VCaP (cell line): ENCODE data around the gene CHD2.

Experiments
- H3K27ac ChIP-seq: fragments of 450-650 bp; 2 replicates; pipeline ENCODE4 v1.5.1; 2017
- CTCF ChIP-seq: fragments of 450-650 bp; conservative IDR thresholded peaks from 2 replicates; pipeline ENCODE4 v1.5.1; 2017; ENCODE audit warnings: mild to moderate bottlenecking, moderate library complexity

Gene CHD2

GRCh38 chr15:93066834-93067648 is 166.9 kb downstream of the CHD2 start:
- TF ChIP-seq CTCF, result no peak; the same call in 1 of the 2 replicates
- H3K27ac ChIP-seq, result no peak overlapping the region

GRCh38 chr15:93067649-93068085 is 167.5 kb downstream of the CHD2 start:
- no peak overlapping the region for H3K27ac ChIP-seq
- TF ChIP-seq CTCF, result no peak

DNA sequence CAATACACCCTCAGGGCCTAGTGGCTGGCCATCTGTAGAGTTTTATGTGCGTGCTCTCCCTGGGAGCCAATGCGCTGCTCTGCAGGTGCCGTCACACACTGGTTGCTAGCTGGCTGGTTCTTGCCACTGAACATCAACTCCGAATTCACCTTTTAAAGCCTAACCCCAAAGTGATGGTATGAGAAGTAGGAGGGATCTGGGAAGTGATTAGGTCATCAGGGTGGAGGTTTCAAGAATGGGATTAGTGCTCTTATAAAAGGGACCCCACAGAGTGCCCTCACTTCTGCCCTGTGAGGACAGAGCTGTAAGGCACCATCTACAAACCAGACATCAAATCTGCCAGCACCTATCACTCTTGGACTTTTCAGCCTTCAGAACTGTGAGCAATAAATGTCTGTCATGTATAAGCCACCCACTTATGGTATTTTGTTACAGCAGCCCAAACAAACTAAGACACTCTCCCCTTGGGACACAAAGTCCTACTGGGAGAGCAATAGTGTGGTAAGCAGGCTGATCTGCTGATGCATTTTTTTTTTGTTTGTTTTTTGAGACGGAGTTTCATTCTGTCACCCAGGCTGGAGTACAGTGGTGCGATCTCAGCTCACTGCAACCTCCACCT is 168.6 kb downstream of the CHD2 start:
- TF ChIP-seq CTCF, result no peak
- no peak overlapping the region for H3K27ac ChIP-seq

DNA sequence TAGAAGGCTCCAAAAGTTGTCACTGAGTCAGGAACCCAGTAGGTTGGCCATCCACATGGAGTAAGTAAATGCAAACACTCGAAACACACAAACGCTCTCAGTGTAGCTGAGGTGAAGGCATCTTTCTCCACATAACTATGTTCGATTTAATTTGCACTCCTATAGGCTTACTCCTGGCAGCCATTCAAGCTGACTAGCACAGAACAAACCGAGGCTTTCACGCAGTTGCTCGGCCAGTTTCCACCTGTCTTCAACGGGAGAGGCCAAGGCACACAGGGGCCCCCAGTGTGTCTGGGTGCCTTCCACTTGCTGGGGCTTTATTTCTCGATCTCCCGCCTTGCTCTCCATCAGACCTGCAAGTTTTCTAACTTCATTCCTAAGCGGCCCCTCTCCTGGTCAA is 170.0 kb downstream of the CHD2 start:
- TF ChIP-seq CTCF, result no peak
- H3K27ac ChIP-seq, result no peak overlapping the region

DNA sequence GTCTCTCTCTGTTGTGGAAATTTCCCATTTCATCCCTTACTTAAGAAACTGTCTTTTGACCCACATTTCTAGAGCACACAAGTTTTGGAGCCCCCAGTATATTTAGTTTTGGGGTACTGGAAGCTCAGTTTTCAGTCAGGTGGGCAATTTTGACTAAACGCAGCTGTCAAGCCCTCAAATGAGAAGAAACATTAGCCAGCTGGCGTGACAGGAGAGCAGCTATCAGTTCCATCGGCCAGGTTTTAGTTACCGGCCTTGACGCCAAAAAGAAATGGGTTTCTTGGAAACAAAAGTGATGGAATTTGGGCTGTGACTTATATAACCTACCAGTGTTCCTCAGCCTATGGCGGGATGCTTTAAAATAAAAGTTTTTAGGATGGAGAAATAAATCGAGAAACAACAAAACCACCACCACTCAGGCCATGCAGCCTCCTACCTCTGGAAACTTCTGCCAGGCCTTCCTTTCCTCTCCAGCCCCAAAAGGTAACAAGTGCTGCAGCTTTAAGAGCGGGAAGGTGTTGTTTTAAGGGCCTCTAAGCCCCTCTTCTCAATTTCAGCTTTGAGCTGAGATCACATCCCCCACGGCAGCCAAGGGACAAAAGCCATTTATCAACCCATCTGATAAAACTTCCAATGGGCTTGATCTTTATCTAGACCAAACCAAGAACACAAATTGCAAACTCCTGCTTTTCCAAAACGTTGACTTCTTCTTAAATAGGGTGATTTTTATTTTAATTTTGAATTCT is 170.6 kb downstream of the CHD2 start:
- H3K27ac ChIP-seq, result no peak overlapping the region
- no peak for TF ChIP-seq CTCF

DNA sequence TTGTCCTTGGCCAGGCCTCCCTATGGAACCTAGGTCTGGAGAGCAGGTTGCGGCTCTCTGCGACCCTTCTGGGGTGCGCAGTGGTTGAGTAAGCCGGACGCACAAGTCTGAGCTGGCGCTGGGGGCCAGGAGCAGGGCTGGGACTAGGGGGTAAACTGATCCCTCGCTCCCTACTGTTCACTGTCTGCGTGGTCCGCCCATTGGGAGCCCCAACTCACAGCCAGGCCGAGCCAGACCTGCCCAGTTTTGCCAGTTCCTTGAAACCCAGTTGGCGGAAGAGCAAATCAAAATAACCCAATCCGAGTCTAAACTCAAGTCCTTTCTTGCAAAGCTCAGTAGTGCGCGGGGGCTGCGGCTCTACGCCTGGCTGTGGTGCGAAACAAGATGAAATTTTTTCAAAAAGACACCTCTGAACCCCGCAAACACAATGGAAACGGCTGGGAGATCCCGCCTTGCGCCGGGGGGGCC is 171.4 kb downstream of the CHD2 start:
- no peak for TF ChIP-seq CTCF
- H3K27ac ChIP-seq, result no peak overlapping the region

DNA sequence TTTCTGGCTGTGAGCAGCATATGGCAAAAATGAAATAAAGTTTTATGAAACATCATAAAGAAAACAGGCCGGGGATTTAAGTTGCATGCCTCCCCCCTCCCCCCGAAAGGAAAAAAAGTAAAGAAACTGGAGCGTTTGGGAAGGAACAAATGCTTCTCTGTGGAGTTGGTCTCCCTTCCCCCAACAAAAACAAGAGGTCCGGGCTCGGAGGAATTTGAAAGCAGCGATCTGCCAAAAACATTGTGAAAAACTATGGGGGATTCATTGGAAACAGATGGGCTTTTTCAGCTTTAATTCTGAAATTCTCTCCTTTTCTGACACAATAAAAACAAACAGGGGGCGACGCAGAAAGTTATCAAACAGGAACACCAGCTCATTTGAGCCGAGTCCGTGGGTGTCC is 171.9 kb downstream of the CHD2 start:
- no peak for TF ChIP-seq CTCF
- peak overlapping the region; percentile 39; the same call in 1 of the 2 replicates for H3K27ac ChIP-seq
